Heart left ventricle (tissue), 16 donors: Measurements from ENCODE around the gene TUSC2. TPM values are rescaled to one million over a fixed set of nuclear protein-coding genes. Genes with fewer than 3 reads are reported as not detected.

Experiments
- ATAC-seq, 4 donors: fragments of 200-7000 bp; cut with Tn5 transposase; one replicate each; pipeline ENCODE4 v1.9.1; 2020 to 2022; ENCODE audit warnings: moderate library complexity in 4 of 4, mild to moderate bottlenecking in 3 of 4, moderate number of reproducible peaks in 1 of 4
- DNase-seq, 5 donors: peaks; one replicate each; pipeline ENCODE4 v3.0.0-alpha.2; 2020
- H3K27ac ChIP-seq, 12 donors: fragments of 200-600 bp; sonication (generic) in 4 of 12; one replicate each; pipeline versions ENCODE4 v1.5.0 to v1.8.0; 2016 to 2022; ENCODE audit warnings: mild to moderate bottlenecking in 2 of 12
- H3K27me3 ChIP-seq, 9 donors: fragments of 200-600 bp; sonication (generic) in 2 of 9; one replicate each; pipeline versions ENCODE4 v1.5.1 to v1.8.0; 2016 to 2022; ENCODE audit warnings: mild to moderate bottlenecking in 3 of 9
- H3K36me3 ChIP-seq, 9 donors: fragments of 200-600 bp; sonication (generic) in 2 of 9; one replicate each; pipeline versions ENCODE4 v1.5.0 to v1.8.0; 2018 to 2022; ENCODE audit warnings: mild to moderate bottlenecking in 2 of 9
- H3K4me1 ChIP-seq, 12 donors: fragments of 200-600 bp; sonication (generic) in 4 of 12; one replicate each; pipeline versions ENCODE4 v1.5.0 to v1.8.0; 2016 to 2022; ENCODE audit warnings: mild to moderate bottlenecking in 3 of 12
- H3K4me3 ChIP-seq, 12 donors: fragments of 200-600 bp; sonication (generic) in 4 of 12; one replicate each; pipeline versions ENCODE4 v1.5.0 to v1.8.0; 2017 to 2022; ENCODE audit warnings: mild to moderate bottlenecking in 9 of 12, moderate library complexity in 4 of 12
- H3K9me3 ChIP-seq, 12 donors: fragments of 200-600 bp; sonication (generic) in 4 of 12; one replicate each; pipeline versions ENCODE4 v1.5.0 to v1.8.0; 2016 to 2022; ENCODE audit warnings: mild to moderate bottlenecking in 1 of 12
- POLR2A ChIP-seq, 2 donors: fragments of 450-650 bp; IDR thresholded peaks; one replicate each; pipeline ENCODE4 v1.6.1; 2017; ENCODE audit warnings: antibody characterized with exemption in 2 of 2, mild to moderate bottlenecking in 2 of 2, moderate library complexity in 2 of 2
- WGBS, 4 donors: extraction: QIAGEN DNeasy Blood & Tissue Kit in 2 of 4; methylation state at CpG; one replicate each; pipeline versions ENCODE4 v1.1.5 to v1.1.7; 2013 to 2018; 5-methylcytosine and 5-hydroxymethylcytosine counted together
- intact Hi-C, 10 donors: fragments of 100-400 bp; cut with DNase I; formaldehyde crosslinking; loops; one replicate each; pipeline versions ENCODE4 v1.11.1 to v1.14.2; 2022
- polyA plus RNA-seq, 2 donors: library from polyadenylated mRNA; stranded (reverse); fragments of 200-250 nt; gene quantifications; one replicate each; pipeline ENCODE4 v1.2.3, GENCODE V29; 2013
- total RNA-seq, 9 donors: library from RNA; depleted of rRNA in 2 of 9; stranded (reverse); fragments of >200 nt in 2 of 9; fragmentation: NEBNext Ultra II Directional in 3 of 9; extraction: Animal tissue kit (Norgen Biotek cat#: 25700) in 3 of 9; gene quantifications; one replicate each; pipeline versions ENCODE4 v1.1.0 to v1.2.4, GENCODE V29; 2016 to 2023
- TF ChIP-seq, protein P1 (sequence below), 12 donors: fragments of 200-600 bp; sonication (generic) in 4 of 12; IDR thresholded peaks; one replicate each; pipeline versions ENCODE4 v1.5.0 to v1.8.0; 2018 to 2022; ENCODE audit warnings: antibody characterized with exemption in 12 of 12, mild to moderate bottlenecking in 5 of 12
- donor health status: ischemic (EF 13 %, LVEDD 7.1; RV severe dilation, severe dysfunction).
- donor health status: healthy with polysubstance abuse.
- donor health status: DM: no; HTN: yes; CAD: no.
- donor health status: DM: no; HTN: no; CAD: no.
- donor health status: ischemic (EF 25% LVEDD 6.9; RV normal size, moderate dysfunction).
- donor health status: ischemic (EF 25% LVEDD 5.7; RV mildly dilated, moderate dysfunction).
- donor health status: healthy.
- donor health status: DM: yes; HTN: yes; CAD: no.
- donor health status: ischemic (EF 35%, LVEDD 5.7; RV mildly dilated, moderate dysfunction).
- donor health status: nonischemic (EF 11% LVEDD 7.7; RV severe dilation, severe dysfunction).
- donor health status: DM: yes; HTN: yes; CAD: no.
- donor health status: PGD.
- donor health status: ischemic (EF 29% LVEDD 5.4; RV normal size, mild dysfunction).
- donor health status: nonischemic (EF 23%, LVEDD 6.1; RV moderate dilation, normal function).

TUSC2 gene
- total and polyA plus RNA-seq, 11 donors = 24.5 to 68.1 (median 29.0) TPM

DNA sequence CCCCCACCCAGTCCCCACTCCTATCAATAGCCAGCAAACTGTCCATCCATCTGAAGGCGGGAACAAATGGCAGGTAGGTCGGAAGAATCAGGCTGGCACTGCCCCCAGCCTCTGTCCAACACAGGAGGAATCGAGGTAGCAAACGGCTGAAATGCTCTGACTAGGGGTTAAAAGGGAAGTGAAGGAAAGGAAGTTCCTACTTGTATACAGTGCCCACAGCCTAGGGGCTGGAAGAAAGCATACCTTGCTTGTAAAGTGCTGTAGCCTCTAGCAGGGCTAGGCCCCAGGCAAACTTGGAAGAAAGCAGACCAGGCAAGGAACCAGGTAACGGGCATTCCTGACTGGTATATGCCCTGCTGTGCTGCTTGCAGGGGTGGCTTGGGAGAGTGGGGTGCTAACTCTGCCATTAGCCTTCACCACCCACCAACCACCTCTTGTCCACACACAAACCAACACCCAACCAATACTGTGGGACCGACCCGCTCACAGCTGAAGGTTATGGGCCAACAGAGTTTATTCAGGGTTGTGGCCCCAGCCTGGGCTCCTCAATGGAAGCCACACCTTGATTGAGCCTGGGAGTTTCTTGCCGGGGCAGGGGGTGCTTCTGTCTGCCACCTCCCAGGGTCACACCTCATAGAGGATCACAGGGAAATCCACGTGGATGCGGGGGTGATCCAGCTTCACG is 2.4 kb downstream of the TUSC2 start:
- Histone ChIP-seq H3K27ac (peak overlapping the region in 11 of 12 donors; percentile 9 to 99 (median 98)), H3K27me3 (no peaks in the 10 kb centered on the region), H3K36me3 (peaks cover 0 to 35% (median 29%) of the 10 kb centered on the region in 9 donors), H3K9me3 (no peaks in the 10 kb centered on the region), H3K4me1 (peaks cover 5 to 61% (median 42%) of the 10 kb centered on the region in 12 donors), H3K4me3 (no peak overlapping the region)
- TF ChIP-seq, protein P1, sequence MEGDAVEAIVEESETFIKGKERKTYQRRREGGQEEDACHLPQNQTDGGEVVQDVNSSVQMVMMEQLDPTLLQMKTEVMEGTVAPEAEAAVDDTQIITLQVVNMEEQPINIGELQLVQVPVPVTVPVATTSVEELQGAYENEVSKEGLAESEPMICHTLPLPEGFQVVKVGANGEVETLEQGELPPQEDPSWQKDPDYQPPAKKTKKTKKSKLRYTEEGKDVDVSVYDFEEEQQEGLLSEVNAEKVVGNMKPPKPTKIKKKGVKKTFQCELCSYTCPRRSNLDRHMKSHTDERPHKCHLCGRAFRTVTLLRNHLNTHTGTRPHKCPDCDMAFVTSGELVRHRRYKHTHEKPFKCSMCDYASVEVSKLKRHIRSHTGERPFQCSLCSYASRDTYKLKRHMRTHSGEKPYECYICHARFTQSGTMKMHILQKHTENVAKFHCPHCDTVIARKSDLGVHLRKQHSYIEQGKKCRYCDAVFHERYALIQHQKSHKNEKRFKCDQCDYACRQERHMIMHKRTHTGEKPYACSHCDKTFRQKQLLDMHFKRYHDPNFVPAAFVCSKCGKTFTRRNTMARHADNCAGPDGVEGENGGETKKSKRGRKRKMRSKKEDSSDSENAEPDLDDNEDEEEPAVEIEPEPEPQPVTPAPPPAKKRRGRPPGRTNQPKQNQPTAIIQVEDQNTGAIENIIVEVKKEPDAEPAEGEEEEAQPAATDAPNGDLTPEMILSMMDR (IDR thresholded peaks at IDR 0.05) = no peak
- TF ChIP-seq POLR2A (IDR thresholded peaks at IDR 0.05) = no peak
- WGBS, 4 donors = 82 to 90% (median 86%) methylated on average over 11 of the region's 11 CpGs
- ATAC-seq (no peak), DNase-seq (peak in 3 of 5 donors; percentile 10 to 25 (median 23))
- intact Hi-C loops = loop anchor here in 5 of 10 donors (2.0 to 10.0 kb wide), 5 partner anchors 33 to 99 kb away; partner anchors contain the start of genes LSMEM2 (in 2 of the 5) and IFRD2 (in 1 of the 5)

DNA sequence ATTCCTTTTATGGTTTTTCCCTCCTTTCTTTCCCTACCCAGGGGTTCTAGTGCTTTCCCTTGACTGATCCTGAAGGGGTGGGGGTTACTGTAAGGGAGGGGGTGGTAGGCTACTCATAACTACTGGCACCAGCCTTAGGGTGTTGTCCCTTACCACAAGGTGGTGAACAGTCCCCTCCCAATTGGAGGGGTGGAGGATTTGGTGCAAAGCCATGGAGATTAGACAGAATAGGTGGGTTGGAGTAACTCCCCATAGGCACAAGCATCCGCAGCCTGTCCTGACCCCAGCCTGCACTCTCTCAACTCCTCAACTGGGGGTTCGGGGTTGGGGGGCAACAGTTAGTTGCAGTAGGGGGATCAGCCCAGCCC is 2.9 kb downstream of the TUSC2 start:
- TF ChIP-seq, protein P1 (IDR thresholded peaks at IDR 0.05) = no peak
- TF ChIP-seq POLR2A (IDR thresholded peaks at IDR 0.05) = no peak
- no peak for ATAC-seq
- Histone ChIP-seq H3K4me1 (peaks cover 5 to 66% (median 47%) of the 10 kb centered on the region in 12 donors), H3K27ac (peak overlapping the region; percentile 9 to 99 (median 98)), H3K4me3 (no peak overlapping the region), H3K36me3 (peaks cover 0 to 30% (median 24%) of the 10 kb centered on the region in 9 donors), H3K9me3 (no peaks in the 10 kb centered on the region), H3K27me3 (no peaks in the 10 kb centered on the region)
- 63 to 91% (median 88%) methylated on average over 1 to 2 of the region's 2 CpGs for WGBS, 4 donors
- DNase-seq = peak in 1 of 5 donors; percentile 10
- intact Hi-C loops = loop anchor here in 5 of 10 donors (2.0 to 10.0 kb wide), 5 partner anchors 33 to 98 kb away; partner anchors contain the start of genes LSMEM2 (in 2 of the 5) and IFRD2 (in 1 of the 5)

DNA sequence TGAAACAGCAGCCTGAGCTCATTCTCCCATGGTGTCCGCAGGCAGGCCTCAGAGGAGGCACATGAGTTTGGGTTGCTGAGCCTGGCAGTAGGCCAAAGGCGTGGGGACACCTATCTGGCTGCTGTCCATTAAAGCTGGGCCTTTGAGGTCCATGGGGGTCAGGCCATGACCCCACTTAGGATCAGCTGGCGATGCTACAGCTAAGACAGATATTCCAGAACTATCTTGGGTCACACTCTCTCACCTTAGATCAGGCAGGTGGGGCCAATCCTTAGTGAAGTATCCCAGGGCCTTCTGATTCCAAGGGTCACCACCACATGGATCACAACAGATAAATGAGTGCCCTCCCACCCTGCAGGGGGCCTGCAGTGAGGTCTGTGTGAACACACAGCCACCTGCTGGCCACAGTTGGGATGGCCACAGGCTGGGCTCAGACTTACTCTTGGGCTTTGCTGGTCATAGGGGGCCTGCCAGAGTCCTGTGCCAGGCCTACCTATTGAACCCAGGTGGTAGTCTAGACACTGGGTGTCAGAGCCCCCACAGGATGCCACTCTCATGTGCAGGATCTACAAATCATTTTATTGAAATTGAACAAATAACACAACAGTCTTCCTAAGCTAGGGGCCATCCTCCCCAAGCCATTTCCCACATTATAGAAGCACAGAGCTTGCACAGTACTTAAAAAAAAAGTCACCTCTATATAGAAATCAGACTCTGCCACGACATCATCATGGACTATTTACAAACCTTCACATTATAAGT is 3.5 kb downstream of the TUSC2 start:
- intact Hi-C loops = loop anchor here in 9 of 10 donors (1.0 to 10.0 kb wide), 9 partner anchors 32 to 132 kb away; partner anchors contain the start of genes GNAI2 (in 3 of the 9), LSMEM2 (in 2 of the 9), GNAT1 (in 1 of the 9) and IFRD2 (in 1 of the 9)
- H3K4me1 ChIP-seq = peaks cover 5 to 72% (median 52%) of the 10 kb centered on the region in 12 donors
- H3K27me3 ChIP-seq = no peaks in the 10 kb centered on the region
- no peak for TF ChIP-seq POLR2A (IDR thresholded peaks at IDR 0.05)
- TF ChIP-seq, protein P1 (IDR thresholded peaks at IDR 0.05) = peak; percentile 76 to 92 (median 86)
- H3K27ac ChIP-seq = peak overlapping the region; percentile 93 to 99 (median 98)
- H3K9me3 ChIP-seq = no peaks in the 10 kb centered on the region
- ATAC-seq = peak; percentile 4 to 20 (median 8)
- peaks cover 0 to 30% (median 23%) of the 10 kb centered on the region in 9 donors for H3K36me3 ChIP-seq
- peak; percentile 70 to 87 (median 80) for DNase-seq
- 8 to 47% (median 32%) methylated on average over 3 to 4 of the region's 4 CpGs for WGBS, 4 donors
- H3K4me3 ChIP-seq = peak overlapping the region in 4 of 12 donors; percentile 4 to 10 (median 6)
